GM18870 (cell line): ENCODE data around the gene TRIM65.

Source experiments
- ATAC-seq: cut with Tn5 transposase; IDR thresholded peaks from one replicate; pipeline ENCODE4 v1.9.1; 2021; ENCODE audit warnings: moderate library complexity; ENCODE audit not compliant: unreplicated experiment

TRIM65 gene

GRCh38 chr17:75896415-75897159 is at the start of gene TRIM65:
Gene TRIM65, minus strand, starts transcription at chr17:75896951. Its CDS starts 14 bp downstream, at chr17:75896937.
- ATAC-seq: no peak

- ATAC-seq: no peak
These were observed 48.5 kb upstream of the TRIM65 start for GRCh38 chr17:75945211-75945610.

GRCh38 chr17:75943491-75943890 is 46.7 kb upstream of the TRIM65 start:
- ATAC-seq: no peak

- ATAC-seq: no peak
These were observed 45.7 kb upstream of the TRIM65 start for GRCh38 chr17:75942473-75942872.

- ATAC-seq: no peak
These were observed 44.7 kb upstream of the TRIM65 start for GRCh38 chr17:75941442-75941819.

GRCh38 chr17:75940727-75941441 is 44.1 kb upstream of the TRIM65 start, which contains the start of gene FBF1:
Gene FBF1, minus strand, starts transcription at chr17:75941042. Its CDS starts 2,893 bp downstream, at chr17:75938149.
- ATAC-seq: no peak

- ATAC-seq: no peak
These were observed 40.9 kb upstream of the TRIM65 start for GRCh38 chr17:75937652-75938051.

GRCh38 chr17:75933808-75934207 is 37.1 kb upstream of the TRIM65 start:
- ATAC-seq: no peak

- ATAC-seq: no peak
These were observed 36.1 kb upstream of the TRIM65 start for GRCh38 chr17:75932852-75933251.

GRCh38 chr17:75931062-75931461 is 34.3 kb upstream of the TRIM65 start:
- no peak for ATAC-seq

- no peak for ATAC-seq
These were observed 30.7 kb upstream of the TRIM65 start for GRCh38 chr17:75927286-75927922.

- no peak for ATAC-seq
These were observed 29.7 kb upstream of the TRIM65 start for GRCh38 chr17:75926456-75926855.

GRCh38 chr17:75925912-75926311 is 29.2 kb upstream of the TRIM65 start:
- no peak for ATAC-seq

GRCh38 chr17:75925103-75925502 is 28.4 kb upstream of the TRIM65 start:
- no peak for ATAC-seq

- no peak for ATAC-seq
These were observed 26.5 kb upstream of the TRIM65 start for GRCh38 chr17:75922963-75923874.

GRCh38 chr17:75922173-75922961 is 25.6 kb upstream of the TRIM65 start:
- ATAC-seq: no peak

- ATAC-seq: no peak
These were observed 24.8 kb upstream of the TRIM65 start for GRCh38 chr17:75921596-75921995.

GRCh38 chr17:75920045-75920560 is 23.4 kb upstream of the TRIM65 start:
- no peak for ATAC-seq

- ATAC-seq: no peak
These were observed 22.9 kb upstream of the TRIM65 start for GRCh38 chr17:75919611-75920010.
